HepG2 (cell line): Measurements from ENCODE around the gene SNAP25. TPM values are rescaled to one million over a fixed set of nuclear protein-coding genes. Genes with fewer than 3 reads are reported as not detected.

ENCODE experiments used
- ATAC-seq: fragments of 200-7000 bp; cut with Tn5 transposase; 3 replicates; pipeline ENCODE4 v1.9.1; 2020; ENCODE audit warnings: mild to moderate bottlenecking, moderate library complexity
- BruUV-seq: library from RNA; stranded (reverse); fragments of 400-500 nt; replicated peaks from 2 replicates; lab custom pipeline; 2021; lab: Mats Ljungman, UMichigan
- CTCF ChIA-PET: fragments of 300-600 bp; formaldehyde crosslinking; extraction: SDS; loops from one replicate; lab custom pipeline; 2021; ENCODE audit warnings: low total read pairs, inconsistent platforms, low intra/inter-chr PET ratio; lab: Yijun Ruan, JAX
- POLR2A ChIA-PET: fragments of 350-600 bp; sonication (Branson Sonifier 250); formaldehyde crosslinking; loops from one replicate; lab custom pipeline; 2020; ENCODE audit warnings: antibody characterized with exemption, inconsistent platforms; lab: Yijun Ruan, JAX
- DNase-seq: peaks from one replicate; pipeline ENCODE4 v3.0.0-alpha.2; 2015; ENCODE audit warnings: low spot score
- FAIRE-seq: peaks from 3 replicates; lab custom pipeline; 2011; peaks lifted over from hg19 to GRCh38; lab: Jason Lieb, UNC
- H2AFZ ChIP-seq: one replicate; pipeline ENCODE4 v1.6.1; 2011; ENCODE audit warnings: low read length, inconsistent platforms
- H3K27ac ChIP-seq: fragments of 300-600 bp; 3 replicates; pipeline ENCODE4 v1.8.0; 2011; ENCODE audit warnings: mixed run types, mild to moderate bottlenecking, mixed read lengths, low read length, inconsistent platforms; ENCODE audit not compliant: insufficient read depth; ENCODE audit errors: extremely low read length
- H3K27me3 ChIP-seq, 2 experiments: fragments of 200-600 bp in 1 of 2; 2 replicates in 1 of 2; 3 replicates in 1 of 2; pipeline versions ENCODE4 v1.6.0 to v1.8.0; 2011; ENCODE audit warnings: low read length in 2 of 2, mild to moderate bottlenecking in 2 of 2, moderate library complexity in 2 of 2, inconsistent platforms in 1 of 2; ENCODE audit not compliant: insufficient read depth in 2 of 2, control insufficient read depth in 1 of 2
- H3K36me3 ChIP-seq, 2 experiments: fragments of 200-600 bp in 1 of 2; replicated peaks in 1 of 2; 2 replicates in 1 of 2; 3 replicates in 1 of 2; pipeline versions ENCODE4 v1.5.1 to v1.8.0; 2011; ENCODE audit warnings: low read length in 2 of 2, inconsistent platforms in 1 of 2; ENCODE audit not compliant: insufficient read depth in 2 of 2, control insufficient read depth in 1 of 2
- H3K4me1 ChIP-seq: 2 replicates; pipeline ENCODE4 v1.5.1; 2012; ENCODE audit warnings: low read length, inconsistent platforms; ENCODE audit not compliant: insufficient read depth
- H3K4me2 ChIP-seq: 2 replicates; pipeline ENCODE4 v1.6.0; 2011; ENCODE audit warnings: low read depth, low read length, inconsistent platforms
- H3K4me3 ChIP-seq, 3 experiments: fragments of 200-600 bp in 1 of 3; sonication (generic), shearing (Covaris generic) in 1 of 3; replicated peaks in 1 of 3; 2 replicates each; pipeline ENCODE4 v1.5.1; 2011 to 2016; ENCODE audit warnings: low read length in 3 of 3, inconsistent platforms in 2 of 3, low read depth in 2 of 3, mild to moderate bottlenecking in 2 of 3, control low read depth in 1 of 3, mixed read lengths in 1 of 3; ENCODE audit not compliant: insufficient read depth in 1 of 3
- H3K79me2 ChIP-seq: one replicate; pipeline ENCODE4 v1.6.1; 2011; ENCODE audit warnings: low read length, inconsistent platforms; ENCODE audit not compliant: insufficient read depth
- H3K9ac ChIP-seq: 2 replicates; pipeline ENCODE4 v1.6.0; 2011; ENCODE audit warnings: mild to moderate bottlenecking, low read depth, low read length, inconsistent platforms; ENCODE audit not compliant: insufficient read depth
- H3K9me3 ChIP-seq: 2 replicates; pipeline ENCODE4 v1.5.1; 2012; ENCODE audit warnings: mild to moderate bottlenecking, low read length
- H4K20me1 ChIP-seq: 2 replicates; pipeline ENCODE4 v1.6.0; 2011; ENCODE audit warnings: inconsistent platforms, mild to moderate bottlenecking, low read length, moderate library complexity; ENCODE audit not compliant: insufficient read depth
- CEBPB ChIP-seq: IDR thresholded peaks from 2 replicates; pipeline ENCODE4 v1.6.1; 2011; ENCODE audit warnings: low read depth, low read length, improper control_type of control experiment, borderline replicate concordance
- IRF9 ChIP-seq: sonication (generic); formaldehyde crosslinking; IDR thresholded peaks from 2 replicates; pipeline ENCODE4 v1.8.0; 2022; ENCODE audit warnings: missing genetic modification reagents, mild to moderate bottlenecking, borderline replicate concordance
- MAX ChIP-seq: IDR thresholded peaks from 2 replicates; pipeline ENCODE4 v1.6.1; 2012; ENCODE audit warnings: inconsistent platforms
- TOE1 ChIP-seq: sonication (generic); formaldehyde crosslinking; IDR thresholded peaks from 2 replicates; pipeline ENCODE4 v1.4.0; 2020; ENCODE audit warnings: mild to moderate bottlenecking, missing genetic modification reagents
- ZIK1 ChIP-seq: sonication (generic); formaldehyde crosslinking; IDR thresholded peaks from 2 replicates; pipeline ENCODE4 v1.5.0; 2020; ENCODE audit warnings: mild to moderate bottlenecking, low read depth, missing genetic modification reagents, borderline replicate concordance
- ZKSCAN1 ChIP-seq: fragments of 150-350 bp; IDR thresholded peaks from 2 replicates; pipeline ENCODE4 v1.6.1; 2014; ENCODE audit warnings: low read length
- ZNF121 ChIP-seq: sonication (generic); formaldehyde crosslinking; IDR thresholded peaks from 2 replicates; pipeline ENCODE4 v1.5.0; 2020; ENCODE audit warnings: mild to moderate bottlenecking, missing genetic modification reagents
- ZNF17 ChIP-seq: sonication (generic); formaldehyde crosslinking; IDR thresholded peaks from 2 replicates; pipeline ENCODE4 v1.5.0; 2020; ENCODE audit warnings: mild to moderate bottlenecking, missing genetic modification reagents
- ZNF383 ChIP-seq: sonication (generic); formaldehyde crosslinking; IDR thresholded peaks from 2 replicates; pipeline ENCODE4 v1.4.0; 2020; ENCODE audit warnings: missing genetic modification reagents, mild to moderate bottlenecking, borderline replicate concordance
- ZNF678 ChIP-seq: sonication (generic); formaldehyde crosslinking; IDR thresholded peaks from 2 replicates; pipeline ENCODE4 v1.4.0; 2020; ENCODE audit warnings: mild to moderate bottlenecking, missing genetic modification reagents
- ZSCAN31 ChIP-seq: sonication (generic); formaldehyde crosslinking; IDR thresholded peaks from 2 replicates; pipeline ENCODE4 v1.5.0; 2020; ENCODE audit warnings: low read depth, mild to moderate bottlenecking, missing genetic modification reagents
- WGBS: methylation state at CpG from one replicate; pipeline ENCODE4 v1.1.6; 2017; ENCODE audit warnings: low lambda C conversion rate; 5-methylcytosine and 5-hydroxymethylcytosine counted together
- in situ Hi-C: cut with HindIII; loops from 2 replicates; pipeline ENCODE4 v1.10.0; 2017; ENCODE audit warnings: low pct_unique_long_range_greater_than_20kb; ENCODE audit not compliant: extremely low pct_ligation_motif_present
- intact Hi-C: fragments of 100-400 bp; cut with micrococcal nuclease; formaldehyde crosslinking; loops from one replicate; pipeline ENCODE4 v1.10.0; 2022; ENCODE audit not compliant: unreplicated experiment
- polyA plus RNA-seq, 8 experiments: library from polyadenylated mRNA; depleted of rRNA in 3 of 8; stranded (reverse) in 7 of 8; unstranded in 1 of 8; fragments of >200 nt; fragmentation: Illumina TruSeq in 4 of 8; extraction: Trizol in 4 of 8; gene quantifications; 2 replicates each; pipeline versions ENCODE4 v1.2.1 to v1.2.3, GENCODE V29; 2011 to 2016; ENCODE audit warnings: low read depth in 4 of 8, missing spikeins in 1 of 8, mixed read lengths in 1 of 8; ENCODE audit not compliant: insufficient read depth in 1 of 8
- total RNA-seq, 5 experiments: library from RNA; depleted of rRNA; stranded (reverse); fragments of >200 nt; fragmentation: Illumina TruSeq; extraction: Trizol; gene quantifications; 2 replicates each; pipeline ENCODE4 v1.2.3, GENCODE V29; 2016; ENCODE audit warnings: low read depth in 1 of 5

SNAP25 gene
- total and polyA plus RNA-seq, 2 of the 13 experiments (the other 11 are each of a cell fraction or from before 2014, with no cell fraction given) = not detected

- POLR2A ChIA-PET = no interaction called here
- Histone ChIP-seq H4K20me1 (no peaks in the 10 kb centered on the region), H3K9me3 (no peaks in the 10 kb centered on the region), H3K79me2 (no peaks in the 10 kb centered on the region), H3K9ac (no peak overlapping the region)
- in situ Hi-C loops = no loop called here
- BruUV-seq = no TSS peak
- no peak for TF ChIP-seq ZSCAN31
- no peak for TF ChIP-seq ZIK1 (CRISPR knock-in tag)
- TF ChIP-seq CEBPB = no peak
- TF ChIP-seq ZNF17 (CRISPR knock-in tag) = no peak
- TF ChIP-seq, all 625 proteins: peak for 0
- H3K27ac ChIP-seq = no peak overlapping the region
- intact Hi-C loops = no loop called here
- no peaks in the 10 kb centered on the region for H3K27me3 ChIP-seq
- WGBS = 9% methylated on average over 3 of the region's 3 CpGs
- CTCF ChIA-PET = no interaction called here
- FAIRE-seq (no peak), DNase-seq (no peak), ATAC-seq (no peak)
- H3K4me2 ChIP-seq = no peak overlapping the region
- H3K4me3 ChIP-seq = no peak overlapping the region
- no peak overlapping the region for H2AFZ ChIP-seq
- H3K4me1 ChIP-seq = 0 out of 2 replicates have a peak, but pooled peaks cover 8% of the 10 kb centered on the region
- no peaks in the 10 kb centered on the region for H3K36me3 ChIP-seq
Measured at GRCh38 chr20:10190456-10190855, 28.2 kb upstream of the SNAP25 start.

DNA sequence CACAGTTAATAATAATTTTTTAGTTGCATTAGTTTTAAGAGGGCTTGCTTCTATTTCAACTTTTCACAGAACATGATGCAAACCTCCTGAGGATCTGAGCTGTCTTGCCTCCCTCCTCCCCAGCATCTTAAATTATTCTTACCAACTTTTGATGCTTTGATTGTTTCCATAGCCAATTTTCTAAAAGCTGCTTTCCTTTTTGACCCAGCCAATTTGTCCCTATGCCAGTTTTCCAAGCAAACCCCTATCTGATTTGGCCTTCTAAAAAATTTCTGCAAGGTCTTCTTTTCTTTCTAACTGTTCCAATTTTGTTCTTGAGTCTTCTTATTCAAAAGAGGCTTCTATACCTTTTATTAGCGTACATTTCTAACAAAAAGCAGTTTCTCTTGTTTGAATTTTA is 26.5 kb upstream of the SNAP25 start:
- no TSS peak for BruUV-seq
- ATAC-seq (no peak), DNase-seq (no peak), FAIRE-seq (no peak)
- WGBS = 2% methylated on average over 1 of the region's 1 CpG
- H3K4me3 ChIP-seq = no peak overlapping the region
- no peaks in the 10 kb centered on the region for H3K27me3 ChIP-seq
- no peaks in the 10 kb centered on the region for H4K20me1 ChIP-seq
- H3K4me2 ChIP-seq = no peak overlapping the region
- H3K9ac ChIP-seq = no peak overlapping the region
- H3K36me3 ChIP-seq = no peaks in the 10 kb centered on the region
- ChIA-PET POLR2A (no interaction called here), CTCF (no interaction called here)
- no peak overlapping the region for H2AFZ ChIP-seq
- in situ Hi-C loops = no loop called here
- no peaks in the 10 kb centered on the region for H3K79me2 ChIP-seq
- no peaks in the 10 kb centered on the region for H3K4me1 ChIP-seq
- no peak overlapping the region for H3K27ac ChIP-seq
- no peak for TF ChIP-seq ZNF121 (CRISPR knock-in tag)
- TF ChIP-seq ZKSCAN1 = no peak
- no peak for TF ChIP-seq IRF9 (CRISPR knock-in tag)
- TF ChIP-seq ZNF678 (CRISPR knock-in tag) = no peak
- no peak for TF ChIP-seq ZNF383
- no peak for TF ChIP-seq MAX
- no peak for TF ChIP-seq TOE1
- H3K9me3 ChIP-seq = no peaks in the 10 kb centered on the region
- intact Hi-C loops = no loop called here
